ENCODE measurements around the gene IL36B. TPM values are rescaled to one million over a fixed set of nuclear protein-coding genes. Genes with fewer than 3 reads are reported as not detected.

IL36B gene
- total RNA-seq, 4 donors from 2014 or later: not detected

GRCh38 chr2:113018509-113018908 is 34.2 kb downstream of the IL36B start:
- TF ChIP-seq POLR2A (IDR thresholded peaks at IDR 0.05): no peak
- TF ChIP-seq, protein P1, sequence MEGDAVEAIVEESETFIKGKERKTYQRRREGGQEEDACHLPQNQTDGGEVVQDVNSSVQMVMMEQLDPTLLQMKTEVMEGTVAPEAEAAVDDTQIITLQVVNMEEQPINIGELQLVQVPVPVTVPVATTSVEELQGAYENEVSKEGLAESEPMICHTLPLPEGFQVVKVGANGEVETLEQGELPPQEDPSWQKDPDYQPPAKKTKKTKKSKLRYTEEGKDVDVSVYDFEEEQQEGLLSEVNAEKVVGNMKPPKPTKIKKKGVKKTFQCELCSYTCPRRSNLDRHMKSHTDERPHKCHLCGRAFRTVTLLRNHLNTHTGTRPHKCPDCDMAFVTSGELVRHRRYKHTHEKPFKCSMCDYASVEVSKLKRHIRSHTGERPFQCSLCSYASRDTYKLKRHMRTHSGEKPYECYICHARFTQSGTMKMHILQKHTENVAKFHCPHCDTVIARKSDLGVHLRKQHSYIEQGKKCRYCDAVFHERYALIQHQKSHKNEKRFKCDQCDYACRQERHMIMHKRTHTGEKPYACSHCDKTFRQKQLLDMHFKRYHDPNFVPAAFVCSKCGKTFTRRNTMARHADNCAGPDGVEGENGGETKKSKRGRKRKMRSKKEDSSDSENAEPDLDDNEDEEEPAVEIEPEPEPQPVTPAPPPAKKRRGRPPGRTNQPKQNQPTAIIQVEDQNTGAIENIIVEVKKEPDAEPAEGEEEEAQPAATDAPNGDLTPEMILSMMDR (IDR thresholded peaks at IDR 0.05): no peak
- no peak overlapping the region for H3K27ac ChIP-seq
- H3K4me3 ChIP-seq: no peak overlapping the region
- H3K4me1 ChIP-seq: no peaks in the 10 kb centered on the region
- no peaks in the 10 kb centered on the region for H3K27me3 ChIP-seq
- DNase-seq: no peak
- H3K36me3 ChIP-seq: no peaks in the 10 kb centered on the region
- H3K9me3 ChIP-seq: no peaks in the 10 kb centered on the region

DNA sequence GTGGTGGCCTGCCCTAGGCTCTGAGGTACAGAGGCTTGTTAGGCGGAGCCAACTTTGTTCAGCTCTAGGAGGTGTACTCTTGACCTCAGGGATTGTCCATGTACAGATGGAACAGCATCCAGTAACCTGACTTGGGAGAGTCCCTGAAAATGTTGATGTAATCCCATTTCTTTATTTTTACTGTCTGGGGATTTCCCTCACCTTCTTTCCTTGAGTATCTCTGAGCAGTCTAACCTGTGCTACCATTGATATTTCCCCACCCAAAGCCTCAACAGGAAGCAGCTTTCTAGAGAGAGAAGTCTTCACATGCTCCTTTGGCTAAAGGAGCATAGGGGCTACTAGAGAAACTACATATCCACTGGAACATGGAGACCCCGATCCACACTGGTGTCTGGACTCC is 37.0 kb downstream of the IL36B start:
- no peak overlapping the region for H3K4me3 ChIP-seq
- H3K27ac ChIP-seq: no peak overlapping the region
- no peak for DNase-seq
- no peaks in the 10 kb centered on the region for H3K36me3 ChIP-seq
- no peaks in the 10 kb centered on the region for H3K4me1 ChIP-seq
- TF ChIP-seq, protein P1 (IDR thresholded peaks at IDR 0.05): no peak
- no peak for TF ChIP-seq POLR2A (IDR thresholded peaks at IDR 0.05)
- no peaks in the 10 kb centered on the region for H3K9me3 ChIP-seq
- no peaks in the 10 kb centered on the region for H3K27me3 ChIP-seq

DNA sequence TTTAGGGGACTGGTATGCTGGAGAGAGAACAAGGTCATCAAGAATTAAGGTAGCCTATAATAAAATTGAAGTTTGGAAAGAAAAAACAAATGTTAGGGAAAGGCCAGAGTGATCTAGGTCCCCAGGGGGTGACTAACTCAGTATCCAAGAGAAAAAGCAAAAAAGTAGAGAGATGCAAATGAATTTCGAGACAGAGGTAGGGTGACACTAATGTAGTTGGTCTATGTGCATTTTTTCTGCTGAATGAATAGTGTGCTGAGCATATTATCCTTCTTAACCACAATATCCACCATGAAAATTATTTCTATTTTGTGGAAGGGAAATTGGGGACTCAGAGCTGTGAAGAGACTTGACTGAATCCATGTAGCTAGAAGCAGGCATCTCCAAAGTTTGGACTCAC is 37.6 kb downstream of the IL36B start:
- no peak for TF ChIP-seq POLR2A (IDR thresholded peaks at IDR 0.05)
- TF ChIP-seq, protein P1 (IDR thresholded peaks at IDR 0.05): no peak
- H3K27me3 ChIP-seq: no peaks in the 10 kb centered on the region
- no peaks in the 10 kb centered on the region for H3K9me3 ChIP-seq
- DNase-seq: no peak
- H3K27ac ChIP-seq: no peak overlapping the region
- no peak overlapping the region for H3K4me3 ChIP-seq
- H3K36me3 ChIP-seq: no peaks in the 10 kb centered on the region
- no peaks in the 10 kb centered on the region for H3K4me1 ChIP-seq

GRCh38 chr2:113014067-113014466 is 38.6 kb downstream of the IL36B start:
- no peak for TF ChIP-seq POLR2A (IDR thresholded peaks at IDR 0.05)
- TF ChIP-seq, protein P1 (IDR thresholded peaks at IDR 0.05): no peak
- Histone ChIP-seq H3K27ac (no peak overlapping the region), H3K36me3 (no peaks in the 10 kb centered on the region), H3K4me3 (no peak overlapping the region), H3K27me3 (no peaks in the 10 kb centered on the region), H3K4me1 (no peaks in the 10 kb centered on the region), H3K9me3 (no peaks in the 10 kb centered on the region)
- DNase-seq: no peak

DNA sequence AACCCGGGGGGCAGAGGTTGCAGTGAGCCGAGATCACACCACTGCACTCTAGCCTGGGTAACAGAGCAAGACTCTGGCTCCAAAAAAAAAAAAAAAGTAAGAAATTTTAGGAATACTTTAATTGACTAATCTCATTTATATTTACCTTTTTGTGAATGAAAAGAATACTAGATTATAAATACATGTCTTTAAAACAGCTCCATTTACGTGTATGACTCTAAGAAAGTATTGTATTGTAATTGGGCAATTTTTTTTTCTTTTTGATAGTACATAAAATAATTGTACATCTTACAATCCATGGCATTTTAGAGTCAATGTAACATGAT is 39.4 kb downstream of the IL36B start:
- DNase-seq: no peak
- TF ChIP-seq, protein P1 (IDR thresholded peaks at IDR 0.05): no peak
- TF ChIP-seq POLR2A (IDR thresholded peaks at IDR 0.05): no peak
- H3K27ac ChIP-seq: no peak overlapping the region
- no peaks in the 10 kb centered on the region for H3K9me3 ChIP-seq
- no peak overlapping the region for H3K4me3 ChIP-seq
- no peaks in the 10 kb centered on the region for H3K36me3 ChIP-seq
- H3K4me1 ChIP-seq: no peaks in the 10 kb centered on the region
- no peaks in the 10 kb centered on the region for H3K27me3 ChIP-seq

Measured in Peyer's patch (tissue), 4 donors.